Cerebellar nuclear complex (tissue), 1 donor: Measurements from ENCODE around the gene ERP44.
"Not testable (repeated sequence)": the region's sequence is repeated elsewhere in the genome, so short reads cannot be mapped to it uniquely, and the experiment has no call there.

ENCODE experiments used
- DNase-seq, 2 experiments: peaks; one replicate each; lab custom pipeline; 2025; lab: John Stamatoyannopoulos, UW

ERP44 gene

GRCh38 chr9:100067990-100068389 is 30.8 kb downstream of the ERP44 start:
- not testable (repeated sequence) for DNase-seq

GRCh38 chr9:100066539-100066938 is 32.3 kb downstream of the ERP44 start:
- no peak for DNase-seq

- no peak for DNase-seq
Measured at GRCh38 chr9:100064872-100065581, 33.8 kb downstream of the ERP44 start.

GRCh38 chr9:100063185-100063584 is 35.6 kb downstream of the ERP44 start:
- no peak for DNase-seq

GRCh38 chr9:100062683-100063082 is 36.1 kb downstream of the ERP44 start:
- not testable (repeated sequence) for DNase-seq

GRCh38 chr9:100058699-100059579 is 39.9 kb downstream of the ERP44 start:
- DNase-seq = no peak

- DNase-seq = no peak
Measured at GRCh38 chr9:100057624-100058023, 41.2 kb downstream of the ERP44 start.

GRCh38 chr9:100056561-100056960 is 42.2 kb downstream of the ERP44 start:
- no peak for DNase-seq

GRCh38 chr9:100052375-100052774 is 46.4 kb downstream of the ERP44 start:
- DNase-seq = no peak

- no peak for DNase-seq
Measured at GRCh38 chr9:100049551-100049950, 49.2 kb downstream of the ERP44 start.

GRCh38 chr9:100038472-100038871 is 60.3 kb downstream of the ERP44 start:
- DNase-seq = no peak

GRCh38 chr9:100033877-100034551 is 64.8 kb downstream of the ERP44 start:
- no peak for DNase-seq

GRCh38 chr9:100030548-100030947 is 68.3 kb downstream of the ERP44 start:
- no peak for DNase-seq

- DNase-seq = no peak
Measured at GRCh38 chr9:100029251-100029650, 69.5 kb downstream of the ERP44 start.

GRCh38 chr9:100028201-100028784 is 70.5 kb downstream of the ERP44 start:
- DNase-seq = peak in 1 of 2 experiments; percentile 13

- no peak for DNase-seq
Measured at GRCh38 chr9:100027543-100027942, 71.3 kb downstream of the ERP44 start.

- DNase-seq = no peak
Measured at GRCh38 chr9:100021931-100022330, 76.9 kb downstream of the ERP44 start.

- no peak for DNase-seq
Measured at GRCh38 chr9:100020121-100020795, 78.5 kb downstream of the ERP44 start.

- DNase-seq = no peak
Measured at GRCh38 chr9:100019541-100019940, 79.3 kb downstream of the ERP44 start.

GRCh38 chr9:100014846-100015245 is 84.0 kb downstream of the ERP44 start:
- no peak for DNase-seq

GRCh38 chr9:100013573-100013972 is 85.2 kb downstream of the ERP44 start:
- no peak for DNase-seq

GRCh38 chr9:100012279-100012678 is 86.5 kb downstream of the ERP44 start:
- no peak for DNase-seq
